Activated naive CD8-positive, alpha-beta T cell (primary cell): ENCODE data around the gene CCDC88C.
A peak's percentile ranks its signal among the peaks of the same experiment; 100 is the strongest.
"Not testable (repeated sequence)": the region's sequence is repeated elsewhere in the genome, so short reads cannot be mapped to it uniquely, and the experiment has no call there.

Experiments
- H3K27ac Mint-ChIP-seq: one replicate; pipeline ENCODE4 v1.8.0; 2021; ENCODE audit warnings: mixed read lengths
- H3K27me3 Mint-ChIP-seq: one replicate; pipeline ENCODE4 v1.8.0; 2021; ENCODE audit warnings: mixed read lengths
- H3K36me3 Mint-ChIP-seq: one replicate; pipeline ENCODE4 v1.8.0; 2021; ENCODE audit warnings: mixed read lengths
- H3K4me1 Mint-ChIP-seq: one replicate; pipeline ENCODE4 v1.8.0; 2021; ENCODE audit warnings: low read depth, mixed read lengths
- H3K4me3 Mint-ChIP-seq: one replicate; pipeline ENCODE4 v1.8.0; 2021; ENCODE audit warnings: mild to moderate bottlenecking, mixed read lengths
- H3K9me3 Mint-ChIP-seq: one replicate; pipeline ENCODE4 v1.8.0; 2021; ENCODE audit warnings: low read depth, mixed read lengths

CCDC88C gene, protein sequence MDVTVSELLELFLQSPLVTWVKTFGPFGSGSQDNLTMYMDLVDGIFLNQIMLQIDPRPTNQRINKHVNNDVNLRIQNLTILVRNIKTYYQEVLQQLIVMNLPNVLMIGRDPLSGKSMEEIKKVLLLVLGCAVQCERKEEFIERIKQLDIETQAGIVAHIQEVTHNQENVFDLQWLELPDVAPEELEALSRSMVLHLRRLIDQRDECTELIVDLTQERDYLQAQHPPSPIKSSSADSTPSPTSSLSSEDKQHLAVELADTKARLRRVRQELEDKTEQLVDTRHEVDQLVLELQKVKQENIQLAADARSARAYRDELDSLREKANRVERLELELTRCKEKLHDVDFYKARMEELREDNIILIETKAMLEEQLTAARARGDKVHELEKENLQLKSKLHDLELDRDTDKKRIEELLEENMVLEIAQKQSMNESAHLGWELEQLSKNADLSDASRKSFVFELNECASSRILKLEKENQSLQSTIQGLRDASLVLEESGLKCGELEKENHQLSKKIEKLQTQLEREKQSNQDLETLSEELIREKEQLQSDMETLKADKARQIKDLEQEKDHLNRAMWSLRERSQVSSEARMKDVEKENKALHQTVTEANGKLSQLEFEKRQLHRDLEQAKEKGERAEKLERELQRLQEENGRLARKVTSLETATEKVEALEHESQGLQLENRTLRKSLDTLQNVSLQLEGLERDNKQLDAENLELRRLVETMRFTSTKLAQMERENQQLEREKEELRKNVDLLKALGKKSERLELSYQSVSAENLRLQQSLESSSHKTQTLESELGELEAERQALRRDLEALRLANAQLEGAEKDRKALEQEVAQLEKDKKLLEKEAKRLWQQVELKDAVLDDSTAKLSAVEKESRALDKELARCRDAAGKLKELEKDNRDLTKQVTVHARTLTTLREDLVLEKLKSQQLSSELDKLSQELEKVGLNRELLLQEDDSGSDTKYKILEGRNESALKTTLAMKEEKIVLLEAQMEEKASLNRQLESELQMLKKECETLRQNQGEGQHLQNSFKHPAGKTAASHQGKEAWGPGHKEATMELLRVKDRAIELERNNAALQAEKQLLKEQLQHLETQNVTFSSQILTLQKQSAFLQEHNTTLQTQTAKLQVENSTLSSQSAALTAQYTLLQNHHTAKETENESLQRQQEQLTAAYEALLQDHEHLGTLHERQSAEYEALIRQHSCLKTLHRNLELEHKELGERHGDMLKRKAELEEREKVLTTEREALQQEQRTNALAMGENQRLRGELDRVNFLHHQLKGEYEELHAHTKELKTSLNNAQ (N-terminal part only)

DNA sequence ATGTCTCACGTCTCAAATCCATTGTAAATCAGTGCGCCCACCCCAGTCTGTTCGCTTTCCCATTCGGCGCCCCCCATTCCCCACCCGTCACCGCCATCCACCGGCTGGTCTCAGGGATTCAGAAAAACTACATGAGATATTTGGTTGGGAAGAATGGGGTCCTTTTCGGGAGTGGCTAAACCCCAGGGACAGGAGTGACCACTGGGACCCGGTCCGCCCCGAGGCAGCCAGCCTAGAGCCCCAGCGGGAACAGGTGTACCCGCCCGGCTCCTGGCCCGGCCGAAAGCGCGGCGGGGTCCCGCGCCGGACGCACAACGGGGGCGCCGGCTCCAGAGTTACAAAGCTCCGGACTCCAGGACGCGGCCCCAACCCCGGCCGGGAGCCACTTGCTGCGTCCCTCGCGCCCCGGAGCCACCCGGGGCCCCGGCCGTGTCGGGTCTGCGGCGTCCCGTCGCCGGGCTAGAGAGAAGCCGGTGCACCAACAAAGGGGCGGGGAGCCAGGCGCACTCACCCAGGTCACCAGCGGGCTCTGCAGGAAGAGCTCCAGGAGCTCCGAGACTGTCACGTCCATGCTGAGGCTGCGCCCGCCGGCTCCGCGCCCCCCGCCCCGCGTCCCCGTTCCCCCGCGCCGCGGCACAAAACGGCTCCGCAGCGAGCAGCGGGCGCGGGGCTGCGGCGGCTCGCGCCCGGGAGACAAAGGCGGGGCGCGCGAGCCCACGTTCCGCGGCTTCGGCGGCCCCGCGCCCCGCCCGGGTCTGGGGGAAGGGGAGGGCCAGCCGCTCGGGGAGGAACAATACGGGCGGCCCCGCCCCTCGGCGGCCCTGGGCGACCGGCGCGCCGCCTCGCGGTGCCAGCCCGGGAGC lies at the start of gene CCDC88C:
CCDC88C (minus strand) TSS at position 701 of the 863 bp plus-strand sequence; CDS start at position 571, 130 bp downstream.
- Mint-ChIP-seq H3K36me3 (peaks cover 15% of the 10 kb centered on the region), H3K27me3 (no peaks in the 10 kb centered on the region), H3K4me3 (peak within 1 kb of the TSS; percentile 97), H3K27ac (peak within 1 kb of the TSS; percentile 99), H3K9me3 (no peaks in the 10 kb centered on the region), H3K4me1 (peaks cover 54% of the 10 kb centered on the region)

DNA sequence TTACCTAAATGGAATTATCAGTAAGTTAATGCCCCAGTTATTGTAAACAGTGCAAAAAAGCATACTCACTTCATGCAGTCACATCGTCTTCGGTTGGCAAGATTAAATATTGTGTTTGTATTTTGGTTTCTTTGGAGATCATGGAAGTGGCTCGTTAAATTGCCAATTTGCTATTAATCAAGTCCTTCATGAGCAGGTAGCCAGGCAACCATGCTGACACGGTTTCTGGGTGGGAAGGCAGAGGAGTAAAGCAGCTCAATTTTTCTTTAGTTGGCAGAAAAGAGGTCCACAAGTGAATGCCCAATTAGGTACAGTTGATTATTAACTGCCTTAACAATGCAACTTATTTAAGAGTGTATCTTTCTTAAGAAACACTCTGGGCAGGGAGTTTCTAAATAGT lies 48.6 kb upstream of the CCDC88C start:
- Mint-ChIP-seq H3K9me3 (no peaks in the 10 kb centered on the region), H3K4me1 (peaks cover 20% of the 10 kb centered on the region), H3K4me3 (no peak overlapping the region), H3K27ac (peak overlapping the region; percentile 88), H3K36me3 (peaks cover 12% of the 10 kb centered on the region), H3K27me3 (no peaks in the 10 kb centered on the region)

- H3K27me3 Mint-ChIP-seq, result no peaks in the 10 kb centered on the region
- peaks cover 3% of the 10 kb centered on the region for H3K36me3 Mint-ChIP-seq
- no peaks in the 10 kb centered on the region for H3K9me3 Mint-ChIP-seq
- H3K4me1 Mint-ChIP-seq, result peaks cover 20% of the 10 kb centered on the region
- H3K27ac Mint-ChIP-seq, result peak overlapping the region; percentile 88
- no peak overlapping the region for H3K4me3 Mint-ChIP-seq
These were observed 47.1 kb upstream of the CCDC88C start for GRCh38 chr14:91464615-91465205.

DNA sequence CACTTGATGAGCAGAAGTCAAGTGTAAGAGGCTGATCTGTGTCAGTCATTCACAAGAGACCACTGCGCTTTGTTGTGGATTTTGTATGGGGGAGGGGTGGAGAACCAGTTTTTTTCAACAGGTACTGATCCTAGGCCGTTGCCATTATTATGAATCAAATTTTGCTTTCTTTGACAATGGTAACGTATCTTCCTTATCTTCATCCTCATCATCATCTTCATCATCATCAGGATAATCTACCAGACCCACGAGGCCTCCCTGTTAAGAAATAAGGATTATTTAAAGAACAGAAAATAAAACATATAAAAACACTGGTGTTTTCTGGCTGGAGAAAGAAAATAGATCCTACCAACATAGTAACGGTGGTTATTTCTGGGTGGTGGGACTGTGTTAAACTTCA lies 41.0 kb upstream of the CCDC88C start:
- peak overlapping the region; percentile 72 for H3K27ac Mint-ChIP-seq
- peaks cover 2% of the 10 kb centered on the region for H3K36me3 Mint-ChIP-seq
- H3K9me3 Mint-ChIP-seq, result no peaks in the 10 kb centered on the region
- H3K4me3 Mint-ChIP-seq, result no peak overlapping the region
- peaks cover 25% of the 10 kb centered on the region for H3K4me1 Mint-ChIP-seq
- H3K27me3 Mint-ChIP-seq, result no peaks in the 10 kb centered on the region

- Mint-ChIP-seq H3K4me1 (peaks cover 32% of the 10 kb centered on the region), H3K9me3 (no peaks in the 10 kb centered on the region), H3K36me3 (peaks cover 2% of the 10 kb centered on the region), H3K27me3 (no peaks in the 10 kb centered on the region), H3K4me3 (no peak overlapping the region), H3K27ac (peak overlapping the region; percentile 78)
These were observed 38.7 kb upstream of the CCDC88C start for GRCh38 chr14:91456283-91456682.

DNA sequence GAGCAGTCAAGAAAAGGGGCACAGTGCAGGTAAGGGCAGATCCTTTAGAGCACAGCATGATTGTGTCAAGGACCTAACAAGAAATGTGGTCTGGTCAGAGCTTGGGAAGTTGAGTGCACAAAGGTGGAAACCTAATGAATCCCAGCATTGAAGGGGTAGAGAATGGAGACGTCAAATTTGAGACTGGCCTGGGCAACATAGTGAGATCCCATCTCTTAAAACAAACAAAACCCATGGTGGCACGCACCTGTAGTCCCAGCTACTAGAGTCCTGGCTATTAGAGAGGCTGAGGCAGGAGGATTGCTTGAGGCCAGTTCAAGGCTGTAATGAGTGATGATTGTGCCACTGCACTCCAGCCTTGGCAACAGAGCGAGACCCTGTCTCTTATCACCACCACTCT lies 37.0 kb upstream of the CCDC88C start:
- H3K27ac Mint-ChIP-seq, result peak overlapping the region; percentile 61
- no peaks in the 10 kb centered on the region for H3K9me3 Mint-ChIP-seq
- peaks cover 32% of the 10 kb centered on the region for H3K4me1 Mint-ChIP-seq
- peak overlapping the region; percentile 0 for H3K4me3 Mint-ChIP-seq
- H3K36me3 Mint-ChIP-seq, result peaks cover 2% of the 10 kb centered on the region
- no peaks in the 10 kb centered on the region for H3K27me3 Mint-ChIP-seq

GRCh38 chr14:91454155-91454554 lies 36.5 kb upstream of the CCDC88C start:
- peaks cover 2% of the 10 kb centered on the region for H3K36me3 Mint-ChIP-seq

GRCh38 chr14:91453744-91454143 lies 36.1 kb upstream of the CCDC88C start:
- Mint-ChIP-seq H3K27me3 (no peaks in the 10 kb centered on the region), H3K4me1 (peaks cover 32% of the 10 kb centered on the region), H3K4me3 (peak overlapping the region; percentile 3), H3K36me3 (peaks cover 2% of the 10 kb centered on the region), H3K9me3 (no peaks in the 10 kb centered on the region), H3K27ac (peak overlapping the region; percentile 61)

More at GRCh38 chr14:91454155-91454554, 36.5 kb upstream of the CCDC88C start:
- H3K9me3 Mint-ChIP-seq, result no peaks in the 10 kb centered on the region
- no peaks in the 10 kb centered on the region for H3K27me3 Mint-ChIP-seq
- H3K4me1 Mint-ChIP-seq, result peaks cover 32% of the 10 kb centered on the region
- peak overlapping the region; percentile 3 for H3K4me3 Mint-ChIP-seq
- peak overlapping the region; percentile 61 for H3K27ac Mint-ChIP-seq

- H3K9me3 Mint-ChIP-seq, result no peaks in the 10 kb centered on the region
- peaks cover 2% of the 10 kb centered on the region for H3K36me3 Mint-ChIP-seq
- no peak overlapping the region for H3K4me3 Mint-ChIP-seq
- no peaks in the 10 kb centered on the region for H3K27me3 Mint-ChIP-seq
- no peak overlapping the region for H3K27ac Mint-ChIP-seq
- no peaks in the 10 kb centered on the region for H3K4me1 Mint-ChIP-seq
These were observed 26.9 kb upstream of the CCDC88C start for GRCh38 chr14:91444335-91445020.

- Mint-ChIP-seq H3K4me3 (no peak overlapping the region), H3K4me1 (no peaks in the 10 kb centered on the region), H3K27me3 (peaks cover 2% of the 10 kb centered on the region), H3K27ac (no peak overlapping the region), H3K36me3 (peaks cover 9% of the 10 kb centered on the region), H3K9me3 (no peaks in the 10 kb centered on the region)
These were observed 21.7 kb upstream of the CCDC88C start for GRCh38 chr14:91439345-91439744.

DNA sequence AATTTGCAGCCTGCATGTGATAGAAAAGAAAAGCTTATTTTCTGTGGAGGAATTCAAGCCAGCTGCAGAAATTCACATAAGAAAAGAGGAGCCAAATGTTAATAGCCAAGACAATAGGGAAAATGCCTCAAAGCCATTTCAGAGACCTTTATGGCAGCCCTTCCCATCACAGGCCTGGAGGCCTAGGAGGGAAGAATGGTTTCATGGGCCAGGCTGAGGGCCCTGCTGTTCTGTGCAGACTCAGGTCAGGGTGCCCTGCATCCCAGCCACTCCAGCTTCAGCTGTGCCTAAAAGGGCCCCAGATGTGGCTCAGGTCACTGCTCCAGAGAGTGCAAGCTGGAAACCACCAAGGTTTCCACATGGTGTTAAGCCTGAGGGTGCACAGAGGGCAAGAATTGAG lies 21.2 kb upstream of the CCDC88C start:
- H3K27me3 Mint-ChIP-seq, result peaks cover 2% of the 10 kb centered on the region
- H3K36me3 Mint-ChIP-seq, result peaks cover 9% of the 10 kb centered on the region
- H3K4me3 Mint-ChIP-seq, result no peak overlapping the region
- no peaks in the 10 kb centered on the region for H3K4me1 Mint-ChIP-seq
- no peak overlapping the region for H3K27ac Mint-ChIP-seq
- H3K9me3 Mint-ChIP-seq, result no peaks in the 10 kb centered on the region

DNA sequence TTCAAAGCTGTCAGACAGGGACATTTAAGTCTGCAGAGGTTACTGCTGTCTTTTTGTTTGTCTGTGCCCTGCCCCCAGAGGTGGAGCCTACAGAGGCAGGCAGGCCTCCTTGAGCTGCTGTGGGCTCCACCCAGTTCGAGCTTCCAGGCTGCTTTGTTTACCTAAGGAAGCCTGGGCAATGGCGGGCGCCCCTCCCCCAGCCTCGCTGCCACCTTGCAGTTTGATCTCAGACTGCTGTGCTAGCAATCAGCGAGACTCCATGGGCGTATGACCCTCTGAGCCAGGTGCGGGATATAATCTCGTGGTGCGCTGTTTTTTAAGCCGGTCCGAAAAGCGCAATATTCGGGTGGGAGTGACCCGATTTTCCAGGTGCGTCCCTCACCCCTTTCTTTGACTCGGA lies 18.6 kb upstream of the CCDC88C start:
- H3K9me3 Mint-ChIP-seq, H3K4me1 Mint-ChIP-seq, H3K27me3 Mint-ChIP-seq, H3K4me3 Mint-ChIP-seq, H3K36me3 Mint-ChIP-seq, H3K27ac Mint-ChIP-seq: not testable (repeated sequence)

DNA sequence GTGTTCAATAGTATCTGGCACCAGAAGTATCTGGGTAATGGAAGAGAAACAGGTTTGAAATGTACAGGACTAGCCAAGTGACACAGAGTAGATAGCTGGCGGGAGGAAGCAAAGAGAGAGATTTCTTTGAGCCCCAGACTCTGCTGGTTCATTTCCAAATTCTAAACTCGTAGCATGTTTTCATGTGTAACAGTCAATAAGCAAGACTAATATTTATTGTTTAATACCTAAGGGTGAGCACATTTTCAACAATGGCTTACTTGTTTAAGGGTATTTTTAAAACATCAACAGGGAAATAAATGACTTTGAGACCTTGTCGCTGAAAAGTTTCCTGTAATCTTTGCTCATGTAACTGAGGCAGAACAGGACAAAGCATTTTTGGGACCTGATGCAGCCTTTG lies 11.8 kb upstream of the CCDC88C start:
- Mint-ChIP-seq H3K4me3 (no peak overlapping the region), H3K36me3 (no peaks in the 10 kb centered on the region), H3K9me3 (no peaks in the 10 kb centered on the region), H3K27me3 (no peaks in the 10 kb centered on the region), H3K4me1 (peaks cover 19% of the 10 kb centered on the region), H3K27ac (no peak overlapping the region)
